WTC11 (cell line): ENCODE measurements around the gene TLK1. TPM values are rescaled to one million over a fixed set of nuclear protein-coding genes. Genes with fewer than 3 reads are reported as not detected.

Source experiments
- ATAC-seq: fragments of 200-7000 bp; cut with Tn5 transposase; 2 replicates; pipeline ENCODE4 v1.10.0; 2021; ENCODE audit warnings: mild to moderate bottlenecking, moderate library complexity
- CTCF ChIA-PET: fragments of 300-600 bp; sonication (Branson Sonifier 250); formaldehyde crosslinking; loops from one replicate; lab custom pipeline; 2021; ENCODE audit warnings: antibody characterized with exemption; lab: Charles Lee
- POLR2A ChIA-PET: fragments of 350-600 bp; sonication (Branson Sonifier 250); formaldehyde crosslinking; loops from one replicate; lab custom pipeline; 2021; ENCODE audit warnings: antibody characterized with exemption; lab: Charles Lee
- DNase-seq: peaks from one replicate; pipeline ENCODE4 v3.0.0; 2021; ENCODE audit warnings: low spot score
- H3K27ac Mint-ChIP-seq: 2 replicates; pipeline ENCODE4 v1.8.0; 2021; ENCODE audit warnings: mixed read lengths
- H3K27me3 Mint-ChIP-seq: 2 replicates; pipeline ENCODE4 v1.8.0; 2021; ENCODE audit warnings: low read depth, mild to moderate bottlenecking, moderate library complexity, mixed read lengths
- H3K36me3 Mint-ChIP-seq: 2 replicates; pipeline ENCODE4 v1.8.0; 2021; ENCODE audit warnings: mixed read lengths
- H3K4me1 Mint-ChIP-seq: 2 replicates; pipeline ENCODE4 v1.8.0; 2022; ENCODE audit warnings: mixed read lengths
- H3K4me3 Mint-ChIP-seq: 2 replicates; pipeline ENCODE4 v1.8.0; 2021; ENCODE audit warnings: mild to moderate bottlenecking, moderate library complexity, mixed read lengths
- H3K9me3 Mint-ChIP-seq: 2 replicates; pipeline ENCODE4 v1.8.0; 2021; ENCODE audit warnings: mixed read lengths
- CREM ChIP-seq: sonication (generic); formaldehyde crosslinking; IDR thresholded peaks from 2 replicates; pipeline ENCODE4 v1.8.1; 2022; ENCODE audit warnings: mild to moderate bottlenecking, missing genetic modification reagents, moderate library complexity
- ESRRA ChIP-seq: sonication (generic); formaldehyde crosslinking; IDR thresholded peaks from 2 replicates; pipeline ENCODE4 v1.8.1; 2022; ENCODE audit warnings: mild to moderate bottlenecking, missing genetic modification reagents, borderline replicate concordance
- ETV6 ChIP-seq: sonication (generic); formaldehyde crosslinking; IDR thresholded peaks from 2 replicates; pipeline ENCODE4 v1.8.1; 2022; ENCODE audit warnings: mild to moderate bottlenecking, missing genetic modification reagents
- FOXP1 ChIP-seq: sonication (generic); formaldehyde crosslinking; IDR thresholded peaks from 2 replicates; pipeline ENCODE4 v1.8.0; 2022; ENCODE audit warnings: missing genetic modification reagents, mild to moderate bottlenecking, moderate library complexity, borderline replicate concordance
- GTF2I ChIP-seq: fragments of 250-450 bp; sonication (Bioruptor Pico); conservative IDR thresholded peaks from 2 replicates; pipeline ENCODE4 v1.4.0; 2021; ENCODE audit warnings: mild to moderate bottlenecking
- NR3C1 ChIP-seq: sonication (generic); formaldehyde crosslinking; conservative IDR thresholded peaks from 2 replicates; pipeline ENCODE4 v1.8.1; 2023; ENCODE audit warnings: low read depth, mild to moderate bottlenecking, missing genetic modification reagents
- PRRX2 ChIP-seq: fragments of 250-450 bp; sonication (Bioruptor Pico); IDR thresholded peaks from 2 replicates; pipeline ENCODE4 v1.8.0; 2021; ENCODE audit warnings: mild to moderate bottlenecking
- TCF7 ChIP-seq: sonication (generic); formaldehyde crosslinking; IDR thresholded peaks from 2 replicates; pipeline ENCODE4 v1.8.0; 2022; ENCODE audit warnings: mild to moderate bottlenecking, low read depth, missing genetic modification reagents, moderate library complexity
- ZBTB21 ChIP-seq: sonication (generic); formaldehyde crosslinking; IDR thresholded peaks from 2 replicates; pipeline ENCODE4 v1.8.1; 2023; ENCODE audit warnings: mild to moderate bottlenecking, missing genetic modification reagents, borderline replicate concordance
- ZNF219 ChIP-seq: sonication (generic); formaldehyde crosslinking; IDR thresholded peaks from 2 replicates; pipeline ENCODE4 v1.8.0; 2023; ENCODE audit warnings: missing genetic modification reagents, mild to moderate bottlenecking, borderline replicate concordance
- total RNA-seq: library from RNA; stranded (reverse); gene quantifications from 3 replicates; pipeline ENCODE4 v1.2.3, GENCODE V29; 2021
- TF ChIP-seq, protein P1 (sequence below): sonication (generic); formaldehyde crosslinking; IDR thresholded peaks from 2 replicates; pipeline ENCODE4 v1.8.1; 2022; ENCODE audit warnings: low read depth, missing genetic modification reagents, borderline replicate concordance
- TF ChIP-seq, protein P2 (sequence below): sonication (generic); formaldehyde crosslinking; IDR thresholded peaks from 2 replicates; pipeline ENCODE4 v1.8.1; 2023; ENCODE audit warnings: mild to moderate bottlenecking, missing genetic modification reagents, borderline replicate concordance
- TF ChIP-seq, protein P3 (sequence below): sonication (generic); formaldehyde crosslinking; IDR thresholded peaks from 2 replicates; pipeline ENCODE4 v1.8.1; 2023; ENCODE audit warnings: mild to moderate bottlenecking, moderate library complexity, missing genetic modification reagents
- TF ChIP-seq, protein P4 (sequence below): sonication (generic); formaldehyde crosslinking; IDR thresholded peaks from 2 replicates; pipeline ENCODE4 v1.8.0; 2022; ENCODE audit warnings: mild to moderate bottlenecking, missing genetic modification reagents
- TF ChIP-seq, protein P5 (sequence below): sonication (generic); formaldehyde crosslinking; IDR thresholded peaks from 2 replicates; pipeline ENCODE4 v1.8.1; 2023; ENCODE audit warnings: mild to moderate bottlenecking, missing genetic modification reagents
- TF ChIP-seq, protein P6 (sequence below): fragments of 250-450 bp; sonication (Bioruptor Pico); IDR thresholded peaks from 2 replicates; pipeline ENCODE4 v1.9.0; 2021; ENCODE audit warnings: mild to moderate bottlenecking, borderline replicate concordance
- TF ChIP-seq, protein P7 (sequence below): sonication (generic); formaldehyde crosslinking; IDR thresholded peaks from 2 replicates; pipeline ENCODE4 v1.8.1; 2022; ENCODE audit warnings: mild to moderate bottlenecking, moderate library complexity, missing genetic modification reagents

Gene TLK1
- total RNA-seq, 1 experiment from 2014 or later = 91.1 TPM

DNA sequence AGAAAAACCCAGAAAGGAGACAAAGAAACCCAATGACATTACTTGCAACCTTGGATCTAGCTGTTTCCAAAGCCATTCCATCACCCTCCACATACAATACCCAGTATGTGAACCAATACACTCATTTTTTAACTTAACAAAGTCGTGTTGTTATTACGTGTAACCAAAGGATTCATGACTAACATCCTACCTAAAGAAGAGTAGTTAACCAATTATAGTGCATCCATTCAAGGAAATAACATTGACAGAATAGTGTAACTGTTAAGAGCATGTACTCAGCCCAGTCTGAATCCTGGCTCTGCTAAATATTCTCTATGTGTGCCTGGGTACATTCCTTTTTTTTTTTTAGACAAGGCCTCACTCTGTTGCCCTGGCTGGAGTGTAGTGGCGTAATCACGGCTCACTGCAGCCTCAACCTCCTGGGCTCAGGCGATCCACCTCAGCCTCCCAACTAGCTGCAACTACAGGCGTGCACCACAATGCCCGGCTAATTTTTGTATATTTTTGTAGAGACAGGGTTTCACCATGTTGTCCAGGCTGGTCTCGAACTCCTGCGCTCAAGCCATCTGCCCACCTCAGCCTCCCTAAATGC lies 9.9 kb downstream of the TLK1 start:
- POLR2A ChIA-PET = no interaction called here
- ATAC-seq = no peak
- H3K4me3 Mint-ChIP-seq = no peak overlapping the region

More for the DNA sequence above, 9.9 kb downstream of the TLK1 start:
- Mint-ChIP-seq H3K4me1 (peaks cover 46% of the 10 kb centered on the region), H3K9me3 (no peaks in the 10 kb centered on the region), H3K27me3 (no peaks in the 10 kb centered on the region), H3K36me3 (no peaks in the 10 kb centered on the region), H3K27ac (no peak overlapping the region)
- CTCF ChIA-PET = interaction anchor here (1.0 kb wide), 1 partner anchor 283 kb away, joined by 3 read pairs; the partner anchor contains the start of genes DCAF17 and METTL8
- DNase-seq = no peak
- TF ChIP-seq, protein P1, sequence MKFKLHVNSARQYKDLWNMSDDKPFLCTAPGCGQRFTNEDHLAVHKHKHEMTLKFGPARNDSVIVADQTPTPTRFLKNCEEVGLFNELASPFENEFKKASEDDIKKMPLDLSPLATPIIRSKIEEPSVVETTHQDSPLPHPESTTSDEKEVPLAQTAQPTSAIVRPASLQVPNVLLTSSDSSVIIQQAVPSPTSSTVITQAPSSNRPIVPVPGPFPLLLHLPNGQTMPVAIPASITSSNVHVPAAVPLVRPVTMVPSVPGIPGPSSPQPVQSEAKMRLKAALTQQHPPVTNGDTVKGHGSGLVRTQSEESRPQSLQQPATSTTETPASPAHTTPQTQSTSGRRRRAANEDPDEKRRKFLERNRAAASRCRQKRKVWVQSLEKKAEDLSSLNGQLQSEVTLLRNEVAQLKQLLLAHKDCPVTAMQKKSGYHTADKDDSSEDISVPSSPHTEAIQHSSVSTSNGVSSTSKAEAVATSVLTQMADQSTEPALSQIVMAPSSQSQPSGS (CRISPR knock-in tag) = no peak
- no peak for TF ChIP-seq NR3C1 (CRISPR knock-in tag)
- no peak for TF ChIP-seq PRRX2 (CRISPR knock-in tag)
- no peak for TF ChIP-seq ZBTB21
- TF ChIP-seq, protein P2, sequence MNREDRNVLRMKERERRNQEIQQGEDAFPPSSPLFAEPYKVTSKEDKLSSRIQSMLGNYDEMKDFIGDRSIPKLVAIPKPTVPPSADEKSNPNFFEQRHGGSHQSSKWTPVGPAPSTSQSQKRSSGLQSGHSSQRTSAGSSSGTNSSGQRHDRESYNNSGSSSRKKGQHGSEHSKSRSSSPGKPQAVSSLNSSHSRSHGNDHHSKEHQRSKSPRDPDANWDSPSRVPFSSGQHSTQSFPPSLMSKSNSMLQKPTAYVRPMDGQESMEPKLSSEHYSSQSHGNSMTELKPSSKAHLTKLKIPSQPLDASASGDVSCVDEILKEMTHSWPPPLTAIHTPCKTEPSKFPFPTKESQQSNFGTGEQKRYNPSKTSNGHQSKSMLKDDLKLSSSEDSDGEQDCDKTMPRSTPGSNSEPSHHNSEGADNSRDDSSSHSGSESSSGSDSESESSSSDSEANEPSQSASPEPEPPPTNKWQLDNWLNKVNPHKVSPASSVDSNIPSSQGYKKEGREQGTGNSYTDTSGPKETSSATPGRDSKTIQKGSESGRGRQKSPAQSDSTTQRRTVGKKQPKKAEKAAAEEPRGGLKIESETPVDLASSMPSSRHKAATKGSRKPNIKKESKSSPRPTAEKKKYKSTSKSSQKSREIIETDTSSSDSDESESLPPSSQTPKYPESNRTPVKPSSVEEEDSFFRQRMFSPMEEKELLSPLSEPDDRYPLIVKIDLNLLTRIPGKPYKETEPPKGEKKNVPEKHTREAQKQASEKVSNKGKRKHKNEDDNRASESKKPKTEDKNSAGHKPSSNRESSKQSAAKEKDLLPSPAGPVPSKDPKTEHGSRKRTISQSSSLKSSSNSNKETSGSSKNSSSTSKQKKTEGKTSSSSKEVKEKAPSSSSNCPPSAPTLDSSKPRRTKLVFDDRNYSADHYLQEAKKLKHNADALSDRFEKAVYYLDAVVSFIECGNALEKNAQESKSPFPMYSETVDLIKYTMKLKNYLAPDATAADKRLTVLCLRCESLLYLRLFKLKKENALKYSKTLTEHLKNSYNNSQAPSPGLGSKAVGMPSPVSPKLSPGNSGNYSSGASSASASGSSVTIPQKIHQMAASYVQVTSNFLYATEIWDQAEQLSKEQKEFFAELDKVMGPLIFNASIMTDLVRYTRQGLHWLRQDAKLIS (CRISPR knock-in tag) = no peak
- no peak for TF ChIP-seq TCF7 (CRISPR knock-in tag)
- TF ChIP-seq, protein P3, sequence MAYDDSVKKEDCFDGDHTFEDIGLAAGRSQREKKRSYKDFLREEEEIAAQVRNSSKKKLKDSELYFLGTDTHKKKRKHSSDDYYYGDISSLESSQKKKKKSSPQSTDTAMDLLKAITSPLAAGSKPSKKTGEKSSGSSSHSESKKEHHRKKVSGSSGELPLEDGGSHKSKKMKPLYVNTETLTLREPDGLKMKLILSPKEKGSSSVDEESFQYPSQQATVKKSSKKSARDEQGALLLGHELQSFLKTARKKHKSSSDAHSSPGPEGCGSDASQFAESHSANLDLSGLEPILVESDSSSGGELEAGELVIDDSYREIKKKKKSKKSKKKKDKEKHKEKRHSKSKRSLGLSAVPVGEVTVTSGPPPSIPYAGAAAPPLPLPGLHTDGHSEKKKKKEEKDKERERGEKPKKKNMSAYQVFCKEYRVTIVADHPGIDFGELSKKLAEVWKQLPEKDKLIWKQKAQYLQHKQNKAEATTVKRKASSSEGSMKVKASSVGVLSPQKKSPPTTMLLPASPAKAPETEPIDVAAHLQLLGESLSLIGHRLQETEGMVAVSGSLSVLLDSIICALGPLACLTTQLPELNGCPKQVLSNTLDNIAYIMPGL (CRISPR knock-in tag) = no peak
- no peak for TF ChIP-seq ESRRA (CRISPR knock-in tag)
- no peak for TF ChIP-seq GTF2I (CRISPR knock-in tag)
- TF ChIP-seq, protein P4, sequence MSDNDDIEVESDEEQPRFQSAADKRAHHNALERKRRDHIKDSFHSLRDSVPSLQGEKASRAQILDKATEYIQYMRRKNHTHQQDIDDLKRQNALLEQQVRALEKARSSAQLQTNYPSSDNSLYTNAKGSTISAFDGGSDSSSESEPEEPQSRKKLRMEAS (CRISPR knock-in tag) = no peak
- TF ChIP-seq CREM (CRISPR knock-in tag) = no peak
- TF ChIP-seq, protein P5, sequence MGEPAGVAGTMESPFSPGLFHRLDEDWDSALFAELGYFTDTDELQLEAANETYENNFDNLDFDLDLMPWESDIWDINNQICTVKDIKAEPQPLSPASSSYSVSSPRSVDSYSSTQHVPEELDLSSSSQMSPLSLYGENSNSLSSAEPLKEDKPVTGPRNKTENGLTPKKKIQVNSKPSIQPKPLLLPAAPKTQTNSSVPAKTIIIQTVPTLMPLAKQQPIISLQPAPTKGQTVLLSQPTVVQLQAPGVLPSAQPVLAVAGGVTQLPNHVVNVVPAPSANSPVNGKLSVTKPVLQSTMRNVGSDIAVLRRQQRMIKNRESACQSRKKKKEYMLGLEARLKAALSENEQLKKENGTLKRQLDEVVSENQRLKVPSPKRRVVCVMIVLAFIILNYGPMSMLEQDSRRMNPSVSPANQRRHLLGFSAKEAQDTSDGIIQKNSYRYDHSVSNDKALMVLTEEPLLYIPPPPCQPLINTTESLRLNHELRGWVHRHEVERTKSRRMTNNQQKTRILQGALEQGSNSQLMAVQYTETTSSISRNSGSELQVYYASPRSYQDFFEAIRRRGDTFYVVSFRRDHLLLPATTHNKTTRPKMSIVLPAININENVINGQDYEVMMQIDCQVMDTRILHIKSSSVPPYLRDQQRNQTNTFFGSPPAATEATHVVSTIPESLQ = no peak
- TF ChIP-seq ETV6 (CRISPR knock-in tag) = no peak
- no peak for TF ChIP-seq ZNF219 (CRISPR knock-in tag)
- TF ChIP-seq FOXP1 (CRISPR knock-in tag) = no peak
- TF ChIP-seq, protein P6, sequence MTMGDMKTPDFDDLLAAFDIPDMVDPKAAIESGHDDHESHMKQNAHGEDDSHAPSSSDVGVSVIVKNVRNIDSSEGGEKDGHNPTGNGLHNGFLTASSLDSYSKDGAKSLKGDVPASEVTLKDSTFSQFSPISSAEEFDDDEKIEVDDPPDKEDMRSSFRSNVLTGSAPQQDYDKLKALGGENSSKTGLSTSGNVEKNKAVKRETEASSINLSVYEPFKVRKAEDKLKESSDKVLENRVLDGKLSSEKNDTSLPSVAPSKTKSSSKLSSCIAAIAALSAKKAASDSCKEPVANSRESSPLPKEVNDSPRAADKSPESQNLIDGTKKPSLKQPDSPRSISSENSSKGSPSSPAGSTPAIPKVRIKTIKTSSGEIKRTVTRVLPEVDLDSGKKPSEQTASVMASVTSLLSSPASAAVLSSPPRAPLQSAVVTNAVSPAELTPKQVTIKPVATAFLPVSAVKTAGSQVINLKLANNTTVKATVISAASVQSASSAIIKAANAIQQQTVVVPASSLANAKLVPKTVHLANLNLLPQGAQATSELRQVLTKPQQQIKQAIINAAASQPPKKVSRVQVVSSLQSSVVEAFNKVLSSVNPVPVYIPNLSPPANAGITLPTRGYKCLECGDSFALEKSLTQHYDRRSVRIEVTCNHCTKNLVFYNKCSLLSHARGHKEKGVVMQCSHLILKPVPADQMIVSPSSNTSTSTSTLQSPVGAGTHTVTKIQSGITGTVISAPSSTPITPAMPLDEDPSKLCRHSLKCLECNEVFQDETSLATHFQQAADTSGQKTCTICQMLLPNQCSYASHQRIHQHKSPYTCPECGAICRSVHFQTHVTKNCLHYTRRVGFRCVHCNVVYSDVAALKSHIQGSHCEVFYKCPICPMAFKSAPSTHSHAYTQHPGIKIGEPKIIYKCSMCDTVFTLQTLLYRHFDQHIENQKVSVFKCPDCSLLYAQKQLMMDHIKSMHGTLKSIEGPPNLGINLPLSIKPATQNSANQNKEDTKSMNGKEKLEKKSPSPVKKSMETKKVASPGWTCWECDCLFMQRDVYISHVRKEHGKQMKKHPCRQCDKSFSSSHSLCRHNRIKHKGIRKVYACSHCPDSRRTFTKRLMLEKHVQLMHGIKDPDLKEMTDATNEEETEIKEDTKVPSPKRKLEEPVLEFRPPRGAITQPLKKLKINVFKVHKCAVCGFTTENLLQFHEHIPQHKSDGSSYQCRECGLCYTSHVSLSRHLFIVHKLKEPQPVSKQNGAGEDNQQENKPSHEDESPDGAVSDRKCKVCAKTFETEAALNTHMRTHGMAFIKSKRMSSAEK (CRISPR knock-in tag) = no peak
- TF ChIP-seq, protein P7, sequence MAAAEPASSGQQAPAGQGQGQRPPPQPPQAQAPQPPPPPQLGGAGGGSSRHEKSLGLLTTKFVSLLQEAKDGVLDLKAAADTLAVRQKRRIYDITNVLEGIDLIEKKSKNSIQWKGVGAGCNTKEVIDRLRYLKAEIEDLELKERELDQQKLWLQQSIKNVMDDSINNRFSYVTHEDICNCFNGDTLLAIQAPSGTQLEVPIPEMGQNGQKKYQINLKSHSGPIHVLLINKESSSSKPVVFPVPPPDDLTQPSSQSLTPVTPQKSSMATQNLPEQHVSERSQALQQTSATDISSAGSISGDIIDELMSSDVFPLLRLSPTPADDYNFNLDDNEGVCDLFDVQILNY (CRISPR knock-in tag) = no peak
